ENCODE results near the gene SRGAP3.

GRCh38 chr3:8996681-8997121, 252.7 kb downstream of the SRGAP3 start:
- TF ChIP-seq POLR2A (IDR thresholded peaks at IDR 0.05): no peak
- peak in 1 of 6 experiments; percentile 17 for TF ChIP-seq CTCF (IDR thresholded peaks at IDR 0.05)
